ENCODE results near the gene MUC3A.

DNA sequence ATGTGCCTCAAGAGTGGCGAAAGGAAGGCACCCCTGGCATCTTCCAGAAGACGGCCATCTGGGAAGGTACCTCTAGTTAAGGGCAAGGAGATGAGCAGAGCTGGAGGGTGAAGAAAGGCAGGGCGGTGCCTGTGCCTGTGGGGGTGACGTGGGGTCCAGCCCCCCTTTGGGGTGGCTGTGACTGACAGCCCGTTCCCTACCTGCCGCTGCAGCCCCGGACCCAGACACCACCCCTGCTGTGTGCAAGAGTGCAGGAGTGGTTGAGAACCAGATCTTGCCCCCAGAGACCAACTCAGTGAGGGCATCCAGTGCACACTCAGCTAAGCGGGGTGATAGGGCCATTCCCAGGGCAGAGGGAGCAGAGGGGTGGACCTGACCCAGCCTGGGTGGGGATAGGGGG lies 66.3 kb downstream of the MUC3A start:
- TF ChIP-seq ZFP37 (CRISPR knock-in tag; IDR thresholded peaks at IDR 0.05; ENCODE audit: borderline replicate concordance), result no peak
- TF ChIP-seq FOXK2 (IDR thresholded peaks at IDR 0.05), result no peak

All from HepG2 (cell line).